Measurements from ENCODE around the gene PTPRCAP.

Gene PTPRCAP

DNA sequence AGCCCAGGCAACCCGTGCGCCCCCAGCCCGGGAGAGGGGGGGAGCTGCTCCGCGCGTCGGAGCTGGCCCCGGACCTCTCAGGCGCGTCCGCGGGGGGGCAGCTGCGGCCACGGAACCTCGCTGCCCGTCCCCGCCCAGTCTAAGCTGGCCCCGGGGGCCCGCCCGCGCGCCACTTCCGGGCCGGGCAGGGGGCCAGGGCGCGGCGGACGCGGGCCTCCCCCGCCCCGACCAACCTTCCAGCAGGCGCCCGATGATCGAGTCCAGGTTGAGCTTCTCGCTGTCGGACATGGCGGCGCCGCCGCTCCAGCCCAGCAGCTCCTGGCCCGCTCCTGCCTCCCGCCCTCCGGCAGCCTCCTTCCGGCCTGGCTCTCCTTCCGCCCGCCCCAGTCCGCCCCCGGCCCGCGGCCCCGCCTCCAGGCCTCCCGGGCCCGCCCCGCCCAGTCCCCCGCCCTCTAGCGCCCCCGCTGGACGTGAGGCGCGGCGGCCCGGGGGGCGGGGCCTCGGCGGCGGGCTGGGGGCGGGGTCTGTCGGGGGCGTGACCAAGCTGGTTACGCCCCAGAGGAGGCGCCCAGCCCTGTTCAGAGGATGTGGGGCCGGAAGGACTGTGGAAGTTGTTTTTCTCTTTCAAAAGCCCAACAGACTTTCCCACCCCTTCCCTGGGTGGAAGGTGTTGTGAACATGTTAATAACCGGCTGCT, 35.8 kb downstream of the PTPRCAP start, which contains the start of gene PPP1CA:
Gene PPP1CA (minus strand): TSS at position 364 of the 697 bp plus-strand sequence. CDS start 76 bp downstream, at position 288.
- peak within 1 kb of the TSS; percentile 75 for H3K4me3 ChIP-seq (replicated peaks; ENCODE audit: insufficient read depth, low read length)
- no peaks in the 10 kb centered on the region for H3K27me3 ChIP-seq (ENCODE audit: insufficient read depth, poor library complexity, severe bottlenecking)
- no peak for TF ChIP-seq CTCF (IDR thresholded peaks at IDR 0.05; ENCODE audit: insufficient read depth, low read length)
- TF ChIP-seq, protein P1, sequence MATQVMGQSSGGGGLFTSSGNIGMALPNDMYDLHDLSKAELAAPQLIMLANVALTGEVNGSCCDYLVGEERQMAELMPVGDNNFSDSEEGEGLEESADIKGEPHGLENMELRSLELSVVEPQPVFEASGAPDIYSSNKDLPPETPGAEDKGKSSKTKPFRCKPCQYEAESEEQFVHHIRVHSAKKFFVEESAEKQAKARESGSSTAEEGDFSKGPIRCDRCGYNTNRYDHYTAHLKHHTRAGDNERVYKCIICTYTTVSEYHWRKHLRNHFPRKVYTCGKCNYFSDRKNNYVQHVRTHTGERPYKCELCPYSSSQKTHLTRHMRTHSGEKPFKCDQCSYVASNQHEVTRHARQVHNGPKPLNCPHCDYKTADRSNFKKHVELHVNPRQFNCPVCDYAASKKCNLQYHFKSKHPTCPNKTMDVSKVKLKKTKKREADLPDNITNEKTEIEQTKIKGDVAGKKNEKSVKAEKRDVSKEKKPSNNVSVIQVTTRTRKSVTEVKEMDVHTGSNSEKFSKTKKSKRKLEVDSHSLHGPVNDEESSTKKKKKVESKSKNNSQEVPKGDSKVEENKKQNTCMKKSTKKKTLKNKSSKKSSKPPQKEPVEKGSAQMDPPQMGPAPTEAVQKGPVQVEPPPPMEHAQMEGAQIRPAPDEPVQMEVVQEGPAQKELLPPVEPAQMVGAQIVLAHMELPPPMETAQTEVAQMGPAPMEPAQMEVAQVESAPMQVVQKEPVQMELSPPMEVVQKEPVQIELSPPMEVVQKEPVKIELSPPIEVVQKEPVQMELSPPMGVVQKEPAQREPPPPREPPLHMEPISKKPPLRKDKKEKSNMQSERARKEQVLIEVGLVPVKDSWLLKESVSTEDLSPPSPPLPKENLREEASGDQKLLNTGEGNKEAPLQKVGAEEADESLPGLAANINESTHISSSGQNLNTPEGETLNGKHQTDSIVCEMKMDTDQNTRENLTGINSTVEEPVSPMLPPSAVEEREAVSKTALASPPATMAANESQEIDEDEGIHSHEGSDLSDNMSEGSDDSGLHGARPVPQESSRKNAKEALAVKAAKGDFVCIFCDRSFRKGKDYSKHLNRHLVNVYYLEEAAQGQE (IDR thresholded peaks at IDR 0.05; ENCODE audit: insufficient replicate concordance, low read depth), result peak; percentile 18
- peak; percentile 73 for TF ChIP-seq POLR2AphosphoS5 (IDR thresholded peaks at IDR 0.05; ENCODE audit: low read depth)
- no peak for TF ChIP-seq SPI1 (IDR thresholded peaks at IDR 0.05; ENCODE audit: borderline replicate concordance, low read depth)
- TF ChIP-seq GABPA (IDR thresholded peaks at IDR 0.05; ENCODE audit: low read depth), result peak; percentile 57
- peak within 1 kb of the TSS; percentile 94 for H3K27ac ChIP-seq (replicated peaks)
- peak; percentile 88 to 89 for DNase-seq (ENCODE audit: low read depth in 1 of 2, low spot score in 1 of 2)

DNA sequence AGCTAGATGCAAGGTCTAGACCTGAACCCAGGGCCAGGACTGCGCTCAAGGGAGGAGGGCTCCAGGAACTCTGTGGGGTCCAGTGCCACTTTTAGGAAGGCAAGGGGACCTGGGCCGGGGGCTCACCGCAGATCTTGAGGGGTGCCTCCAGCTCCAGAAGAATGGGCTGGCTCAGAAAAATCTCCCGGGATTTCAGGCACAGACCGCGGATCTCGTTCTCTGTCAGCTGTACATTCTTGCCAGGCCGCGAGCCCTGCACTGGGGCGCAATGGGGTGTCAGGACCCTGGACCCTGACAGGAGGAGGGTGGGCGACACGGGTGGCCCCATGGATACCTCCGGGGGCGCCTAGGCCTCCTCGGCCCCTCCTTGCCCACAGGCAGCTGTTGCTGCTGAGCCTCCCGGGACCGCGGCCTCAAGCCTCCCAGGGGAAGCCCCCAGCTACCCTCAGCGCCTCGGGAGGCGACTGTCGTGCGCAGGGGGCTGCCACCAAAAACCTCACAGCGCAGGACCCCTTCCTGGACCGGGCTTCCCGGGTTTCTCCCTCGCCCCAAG, 36.5 kb downstream of the PTPRCAP start:
- TF ChIP-seq CTCF (IDR thresholded peaks at IDR 0.05; ENCODE audit: insufficient read depth, low read length), result no peak
- TF ChIP-seq POLR2AphosphoS5 (IDR thresholded peaks at IDR 0.05; ENCODE audit: low read depth), result 0 out of 2 replicates have a peak, but pooled peaks have one; percentile 3
- TF ChIP-seq SPI1 (IDR thresholded peaks at IDR 0.05; ENCODE audit: borderline replicate concordance, low read depth), result no peak
- TF ChIP-seq, protein P1 (IDR thresholded peaks at IDR 0.05; ENCODE audit: insufficient replicate concordance, low read depth), result no peak
- no peak for TF ChIP-seq GABPA (IDR thresholded peaks at IDR 0.05; ENCODE audit: low read depth)
- no peak for DNase-seq (ENCODE audit: low read depth in 1 of 2, low spot score in 1 of 2)
- no peaks in the 10 kb centered on the region for H3K27me3 ChIP-seq (ENCODE audit: insufficient read depth, poor library complexity, severe bottlenecking)
- peak overlapping the region; percentile 75 for H3K4me3 ChIP-seq (replicated peaks; ENCODE audit: insufficient read depth, low read length)
- H3K27ac ChIP-seq (replicated peaks), result peak overlapping the region; percentile 86

GRCh38 chr11:67400251-67400941, 37.1 kb downstream of the PTPRCAP start:
- TF ChIP-seq GABPA (IDR thresholded peaks at IDR 0.05; ENCODE audit: low read depth), result no peak
- peak; percentile 14; the same call in 1 of the 2 replicates for TF ChIP-seq POLR2AphosphoS5 (IDR thresholded peaks at IDR 0.05; ENCODE audit: low read depth)
- peak in 1 of 2 experiments; percentile 44 for DNase-seq (ENCODE audit: low read depth in 1 of 2, low spot score in 1 of 2)

More at GRCh38 chr11:67400251-67400941, 37.1 kb downstream of the PTPRCAP start:
- H3K4me3 ChIP-seq (replicated peaks; ENCODE audit: insufficient read depth, low read length), result peak overlapping the region; percentile 75
- no peaks in the 10 kb centered on the region for H3K27me3 ChIP-seq (ENCODE audit: insufficient read depth, poor library complexity, severe bottlenecking)
- peak overlapping the region; percentile 86 for H3K27ac ChIP-seq (replicated peaks)

Data from HL-60 (cell line).